Measurements from ENCODE around the gene WDR27. TPM values are rescaled to one million over a fixed set of nuclear protein-coding genes. Genes with fewer than 3 reads are reported as not detected.
"Not testable (repeated sequence)": the region's sequence is repeated elsewhere in the genome, so short reads cannot be mapped to it uniquely, and the experiment has no call there.

The WDR27 gene
- total and polyA plus RNA-seq, 11 donors: 2.2 to 12.3 (median 5.7) TPM

- ATAC-seq (no peak), DNase-seq (no peak)
- intact Hi-C loops (cut with DNase I): no loop called here
- Histone ChIP-seq H3K36me3 (no peaks in the 10 kb centered on the region), H3K4me1 (no peaks in the 10 kb centered on the region), H3K4me3 (no peak overlapping the region), H3K27ac (no peak overlapping the region), H3K27me3 (no peaks in the 10 kb centered on the region), H3K9me3 (peaks cover 0 to 6% (median 0%) of the 10 kb centered on the region in 12 donors)
- TF ChIP-seq CTCF (IDR thresholded peaks at IDR 0.05) (no peak), POLR2A (IDR thresholded peaks at IDR 0.05) (no peak)
- 94 to 97% (median 94%) methylated on average over 7 of the region's 7 CpGs for WGBS, 4 donors
Measured at GRCh38 chr6:169617562-169617961, 84.3 kb downstream of the WDR27 start.

- whole genome bisulfite sequencing, 4 donors: 94 to 100% (median 97%) methylated on average over 2 of the region's 2 CpGs
- ATAC-seq; H3K4me1 ChIP-seq; H3K36me3 ChIP-seq; intact Hi-C loops (cut with DNase I); H3K4me3 ChIP-seq; H3K27ac ChIP-seq; H3K27me3 ChIP-seq; DNase-seq: not testable (repeated sequence)
- H3K9me3 ChIP-seq: peaks cover 0 to 15% (median 0%) of the 10 kb centered on the region in 12 donors
Measured at GRCh38 chr6:169608609-169609008, 93.2 kb downstream of the WDR27 start.

GRCh38 chr6:169604076-169604475, 97.8 kb downstream of the WDR27 start:
- H3K9me3 ChIP-seq: peaks cover 0 to 15% (median 0%) of the 10 kb centered on the region in 12 donors
- WGBS, 4 donors: 84 to 94% (median 88%) methylated on average over 1 of the region's 1 CpG
- peaks cover 0 to 13% (median 4%) of the 10 kb centered on the region in 9 donors for H3K36me3 ChIP-seq
- no peaks in the 10 kb centered on the region for H3K4me1 ChIP-seq
- TF ChIP-seq POLR2A (IDR thresholded peaks at IDR 0.05): no peak
- H3K4me3 ChIP-seq: no peak overlapping the region
- H3K27me3 ChIP-seq: no peaks in the 10 kb centered on the region
- ATAC-seq (no peak), DNase-seq (no peak)
- no peak overlapping the region for H3K27ac ChIP-seq
- intact Hi-C loops (cut with DNase I): no loop called here

- intact Hi-C loops (cut with DNase I); ATAC-seq; H3K27me3 ChIP-seq; H3K27ac ChIP-seq; DNase-seq; H3K4me1 ChIP-seq; H3K4me3 ChIP-seq: not testable (repeated sequence)
- Histone ChIP-seq H3K9me3 (peaks cover 0 to 18% (median 0%) of the 10 kb centered on the region in 12 donors), H3K36me3 (peaks cover 0 to 13% (median 4%) of the 10 kb centered on the region in 9 donors)
- 90 to 100% (median 95%) methylated on average over 1 of the region's 1 CpG for WGBS, 4 donors
Measured at GRCh38 chr6:169601129-169601528, 100.7 kb downstream of the WDR27 start.

GRCh38 chr6:169592558-169592957, 109.3 kb downstream of the WDR27 start:
- no peak for ATAC-seq
- H3K27me3 ChIP-seq: no peaks in the 10 kb centered on the region
- no peak overlapping the region for H3K4me3 ChIP-seq
- DNase-seq: no peak
- TF ChIP-seq CTCF (IDR thresholded peaks at IDR 0.05) (no peak), POLR2A (IDR thresholded peaks at IDR 0.05) (no peak)
- intact Hi-C loops (cut with DNase I): no loop called here
- no peaks in the 10 kb centered on the region for H3K36me3 ChIP-seq
- H3K4me1 ChIP-seq: no peaks in the 10 kb centered on the region
- peaks cover 0 to 7% (median 0%) of the 10 kb centered on the region in 12 donors for H3K9me3 ChIP-seq
- 62 to 77% (median 68%) methylated on average over 1 of the region's 1 CpG for WGBS, 4 donors
- no peak overlapping the region for H3K27ac ChIP-seq

- Histone ChIP-seq H3K4me3 (no peak overlapping the region), H3K27ac (no peak overlapping the region), H3K9me3 (no peaks in the 10 kb centered on the region), H3K4me1 (no peaks in the 10 kb centered on the region), H3K36me3 (no peaks in the 10 kb centered on the region), H3K27me3 (no peaks in the 10 kb centered on the region)
- DNase-seq: no peak
- TF ChIP-seq CTCF (IDR thresholded peaks at IDR 0.05) (no peak), POLR2A (IDR thresholded peaks at IDR 0.05) (no peak)
- 95 to 98% (median 96%) methylated on average over 4 of the region's 4 CpGs for WGBS, 4 donors
- ATAC-seq: no peak
- intact Hi-C loops (cut with DNase I): no loop called here
Measured at GRCh38 chr6:169591616-169592015, 110.2 kb downstream of the WDR27 start.

All from heart left ventricle (tissue), 16 donors.